H9 (cell line): ENCODE data around the gene MTFR2. TPM values are rescaled to one million over a fixed set of nuclear protein-coding genes. Genes with fewer than 3 reads are reported as not detected.

ENCODE experiments used
- DNase-seq: peaks from one replicate; pipeline ENCODE4 v3.0.0-alpha.2; 2017
- H2AFZ ChIP-seq: one replicate; pipeline ENCODE4 v1.6.1; 2013; ENCODE audit warnings: mild to moderate bottlenecking, low read length, control low read depth, moderate library complexity
- H2AK5ac ChIP-seq: 2 replicates; pipeline ENCODE4 v1.6.1; 2013; ENCODE audit warnings: low read length, control low read depth, mixed read lengths; ENCODE audit not compliant: insufficient read length
- H2BK120ac ChIP-seq: one replicate; pipeline ENCODE4 v1.6.1; 2013; ENCODE audit warnings: low read depth, mild to moderate bottlenecking, low read length, control low read depth, inconsistent platforms; ENCODE audit not compliant: poor library complexity, severe bottlenecking
- H2BK12ac ChIP-seq: 2 replicates; pipeline ENCODE4 v1.6.1; 2013; ENCODE audit warnings: low read length, control low read depth, mixed read lengths, low read depth; ENCODE audit not compliant: insufficient read length
- H2BK15ac ChIP-seq: 2 replicates; pipeline ENCODE4 v1.6.1; 2013; ENCODE audit warnings: low read depth, low read length, control low read depth
- H2BK20ac ChIP-seq: one replicate; pipeline ENCODE4 v1.6.1; 2013; ENCODE audit warnings: low read depth, mild to moderate bottlenecking, low read length, control low read depth, inconsistent platforms; ENCODE audit not compliant: poor library complexity, severe bottlenecking
- H2BK5ac ChIP-seq: 2 replicates; pipeline ENCODE4 v1.6.1; 2013; ENCODE audit warnings: low read length, control low read depth, mixed read lengths; ENCODE audit not compliant: insufficient read length
- H3K14ac ChIP-seq: 2 replicates; pipeline ENCODE4 v1.6.1; 2013; ENCODE audit warnings: low read length, control low read depth; ENCODE audit not compliant: insufficient read depth
- H3K18ac ChIP-seq: 2 replicates; pipeline ENCODE4 v1.6.1; 2013; ENCODE audit warnings: low read depth, mild to moderate bottlenecking, mixed read lengths, low read length, control low read depth; ENCODE audit not compliant: insufficient read length
- H3K23ac ChIP-seq: 2 replicates; pipeline ENCODE4 v1.6.1; 2013; ENCODE audit warnings: low read length, control low read depth, mixed read lengths, low read depth; ENCODE audit not compliant: insufficient read length
- H3K23me2 ChIP-seq: 2 replicates; pipeline ENCODE4 v1.6.1; 2013; ENCODE audit warnings: low read depth, mild to moderate bottlenecking, mixed read lengths, low read length, control low read depth; ENCODE audit not compliant: insufficient read length, poor library complexity, severe bottlenecking
- H3K27ac ChIP-seq: 2 replicates; pipeline ENCODE4 v1.5.1; 2013; ENCODE audit warnings: low read length, control low read depth, mixed read lengths, low read depth; ENCODE audit not compliant: insufficient read length
- H3K27me3 ChIP-seq: 2 replicates; pipeline ENCODE4 v1.6.1; 2013; ENCODE audit warnings: low read length, control low read depth, inconsistent platforms; ENCODE audit not compliant: insufficient read depth
- H3K4ac ChIP-seq: 2 replicates; pipeline ENCODE4 v1.6.1; 2013; ENCODE audit warnings: low read depth, mild to moderate bottlenecking, control low read depth, inconsistent platforms, low read length, moderate library complexity
- H3K4me1 ChIP-seq: 2 replicates; pipeline ENCODE4 v1.6.1; 2013; ENCODE audit warnings: low read length, control low read depth, inconsistent platforms; ENCODE audit not compliant: insufficient read depth
- H3K4me2 ChIP-seq: 2 replicates; pipeline ENCODE4 v1.6.1; 2013; ENCODE audit warnings: low read length, control low read depth, mixed read lengths; ENCODE audit not compliant: insufficient read length, insufficient read depth
- H3K56ac ChIP-seq: 2 replicates; pipeline ENCODE4 v1.6.1; 2013; ENCODE audit warnings: low read depth, mild to moderate bottlenecking, mixed read lengths, low read length, control low read depth; ENCODE audit not compliant: insufficient read length
- H3K79me1 ChIP-seq: 2 replicates; pipeline ENCODE4 v1.6.1; 2013; ENCODE audit warnings: low read depth, mild to moderate bottlenecking, moderate library complexity, low read length, control low read depth, inconsistent platforms; ENCODE audit not compliant: insufficient read depth, poor library complexity, severe bottlenecking
- H3K79me2 ChIP-seq: 2 replicates; pipeline ENCODE4 v1.6.1; 2013; ENCODE audit warnings: low read length, control low read depth, inconsistent platforms; ENCODE audit not compliant: insufficient read depth
- H3K9ac ChIP-seq: 2 replicates; pipeline ENCODE4 v1.6.1; 2013; ENCODE audit warnings: low read length, control low read depth, mixed read lengths; ENCODE audit not compliant: insufficient read length; ENCODE audit errors: extremely low read depth
- H3K9me3 ChIP-seq: one replicate; pipeline ENCODE4 v1.6.1; 2013; ENCODE audit warnings: low read depth, low read length, inconsistent platforms; ENCODE audit not compliant: control insufficient read depth
- H3T11ph ChIP-seq: one replicate; pipeline ENCODE4 v1.6.1; 2013; ENCODE audit warnings: mild to moderate bottlenecking, low read length, control low read depth, inconsistent platforms
- H4K20me1 ChIP-seq: one replicate; pipeline ENCODE4 v1.6.1; 2013; ENCODE audit not compliant: control insufficient read depth, insufficient read length, insufficient read depth
- H4K5ac ChIP-seq: 2 replicates; pipeline ENCODE4 v1.6.1; 2013; ENCODE audit warnings: low read depth, mild to moderate bottlenecking, mixed read lengths, low read length, control low read depth; ENCODE audit not compliant: insufficient read length
- H4K8ac ChIP-seq: replicated peaks from 2 replicates; pipeline ENCODE4 v1.6.1; 2013; ENCODE audit warnings: low read length, control low read depth, mixed read lengths, low read depth; ENCODE audit not compliant: insufficient read length
- H4K91ac ChIP-seq: 2 replicates; pipeline ENCODE4 v1.6.1; 2013; ENCODE audit warnings: low read depth, mild to moderate bottlenecking, moderate library complexity, mixed read lengths, low read length, control low read depth; ENCODE audit not compliant: insufficient read length
- H3K27ac Mint-ChIP-seq, 3 experiments: 2 replicates in 2 of 3; 3 replicates in 1 of 3; pipeline ENCODE4 v1.8.0; 2020 to 2021; ENCODE audit warnings: mixed read lengths in 3 of 3, mild to moderate bottlenecking in 1 of 3, moderate library complexity in 1 of 3
- H3K27me3 Mint-ChIP-seq: 2 replicates; pipeline ENCODE4 v1.8.0; 2021; ENCODE audit warnings: low read depth, mild to moderate bottlenecking, moderate library complexity, mixed read lengths
- H3K36me3 Mint-ChIP-seq, 3 experiments: 2 replicates in 2 of 3; 3 replicates in 1 of 3; pipeline ENCODE4 v1.8.0; 2020 to 2021; ENCODE audit warnings: low read depth in 3 of 3, mixed read lengths in 3 of 3; ENCODE audit not compliant: insufficient read depth in 1 of 3
- H3K4me1 Mint-ChIP-seq, 2 experiments: 2 replicates each; pipeline ENCODE4 v1.8.0; 2020; ENCODE audit warnings: mixed read lengths in 2 of 2
- H3K4me3 Mint-ChIP-seq, 2 experiments: 2 replicates in 1 of 2; 3 replicates in 1 of 2; pipeline ENCODE4 v1.8.0; 2020 to 2021; ENCODE audit warnings: mild to moderate bottlenecking in 2 of 2, mixed read lengths in 2 of 2, moderate library complexity in 1 of 2
- H3K9me3 Mint-ChIP-seq, 2 experiments: 2 replicates in 1 of 2; 3 replicates in 1 of 2; pipeline ENCODE4 v1.8.0; 2020; ENCODE audit warnings: mild to moderate bottlenecking in 2 of 2, mixed read lengths in 2 of 2, moderate library complexity in 1 of 2
- WGBS: extraction: QIAGEN DNeasy Blood & Tissue Kit; methylation state at CpG from one replicate; pipeline ENCODE4 v1.1.7; 2013; ENCODE audit warnings: missing lambda C conversion rate, low lambda C conversion rate, mixed read lengths; ENCODE audit not compliant: insufficient read length; ENCODE audit errors: extremely low coverage; 5-methylcytosine and 5-hydroxymethylcytosine counted together
- total RNA-seq: library from RNA; stranded (reverse); gene quantifications from 2 replicates; pipeline ENCODE4 v1.2.1, GENCODE V29; 2021
- TF ChIP-seq, protein P1 (sequence below): fragments of 200-600 bp; sonication (generic); conservative IDR thresholded peaks from 3 replicates; pipeline ENCODE4 v1.8.0; 2021; ENCODE audit warnings: antibody characterized with exemption, mild to moderate bottlenecking

The MTFR2 gene
- total RNA-seq, 1 experiment from 2014 or later, result 11.8 TPM

DNA sequence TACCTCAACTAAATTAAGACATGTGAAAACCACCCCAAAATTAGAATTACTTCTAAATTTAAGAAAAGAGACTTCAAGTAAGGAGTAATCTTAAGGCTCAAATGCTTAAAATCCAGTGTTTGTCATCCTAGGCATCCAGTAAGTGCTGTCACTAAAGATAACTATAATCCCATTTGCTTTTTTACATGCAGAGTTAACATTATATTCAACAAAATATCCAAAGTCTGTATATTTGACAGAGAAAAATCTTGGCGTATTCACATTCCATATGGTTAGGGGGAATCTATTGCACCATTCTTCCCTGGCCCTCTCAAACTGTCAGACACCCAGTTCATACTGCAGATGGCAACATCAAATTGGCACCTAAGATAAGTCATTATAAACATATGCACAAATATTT is 17.4 kb downstream of the MTFR2 start:
- Histone ChIP-seq H3K23ac (no peak overlapping the region), H3K56ac (no peak overlapping the region), H3K79me1 (no peaks in the 10 kb centered on the region), H4K20me1 (no peaks in the 10 kb centered on the region), H3K4me1 (no peaks in the 10 kb centered on the region), H4K5ac (no peak overlapping the region), H3K4me2 (no peak overlapping the region), H4K91ac (no peak overlapping the region), H2AK5ac (no peak overlapping the region), H3K18ac (no peak overlapping the region), H3K14ac (no peak overlapping the region), H3K23me2 (no peaks in the 10 kb centered on the region), H4K8ac (no peak overlapping the region), H2BK20ac (no peak overlapping the region), H3K79me2 (no peaks in the 10 kb centered on the region), H2BK12ac (no peak overlapping the region), H3K4ac (no peak overlapping the region), H3K27me3 (no peaks in the 10 kb centered on the region), H2BK5ac (no peak overlapping the region), H3K9me3 (no peaks in the 10 kb centered on the region), H2BK15ac (no peak overlapping the region), H2AFZ (no peak overlapping the region), H3T11ph (no peak overlapping the region), H3K9ac (no peak overlapping the region), H3K27ac (no peak overlapping the region), H2BK120ac (no peak overlapping the region)
- Mint-ChIP-seq H3K36me3 (peaks cover 0 to 27% (median 13%) of the 10 kb centered on the region in 3 experiments; a peak in 4 of 7 replicates), H3K9me3 (no peaks in the 10 kb centered on the region), H3K4me1 (peaks cover 0 to 3% of the 10 kb centered on the region in 2 experiments; a peak in 1 of 4 replicates), H3K4me3 (no peak overlapping the region), H3K27ac (no peak overlapping the region), H3K27me3 (no peaks in the 10 kb centered on the region)
- WGBS, result no CpG with 5 or more reads among the region's 1 CpG
- DNase-seq, result no peak
- TF ChIP-seq, protein P1, sequence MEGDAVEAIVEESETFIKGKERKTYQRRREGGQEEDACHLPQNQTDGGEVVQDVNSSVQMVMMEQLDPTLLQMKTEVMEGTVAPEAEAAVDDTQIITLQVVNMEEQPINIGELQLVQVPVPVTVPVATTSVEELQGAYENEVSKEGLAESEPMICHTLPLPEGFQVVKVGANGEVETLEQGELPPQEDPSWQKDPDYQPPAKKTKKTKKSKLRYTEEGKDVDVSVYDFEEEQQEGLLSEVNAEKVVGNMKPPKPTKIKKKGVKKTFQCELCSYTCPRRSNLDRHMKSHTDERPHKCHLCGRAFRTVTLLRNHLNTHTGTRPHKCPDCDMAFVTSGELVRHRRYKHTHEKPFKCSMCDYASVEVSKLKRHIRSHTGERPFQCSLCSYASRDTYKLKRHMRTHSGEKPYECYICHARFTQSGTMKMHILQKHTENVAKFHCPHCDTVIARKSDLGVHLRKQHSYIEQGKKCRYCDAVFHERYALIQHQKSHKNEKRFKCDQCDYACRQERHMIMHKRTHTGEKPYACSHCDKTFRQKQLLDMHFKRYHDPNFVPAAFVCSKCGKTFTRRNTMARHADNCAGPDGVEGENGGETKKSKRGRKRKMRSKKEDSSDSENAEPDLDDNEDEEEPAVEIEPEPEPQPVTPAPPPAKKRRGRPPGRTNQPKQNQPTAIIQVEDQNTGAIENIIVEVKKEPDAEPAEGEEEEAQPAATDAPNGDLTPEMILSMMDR, result no peak
